Measurements from ENCODE around the gene PID1.

Gene PID1

DNA sequence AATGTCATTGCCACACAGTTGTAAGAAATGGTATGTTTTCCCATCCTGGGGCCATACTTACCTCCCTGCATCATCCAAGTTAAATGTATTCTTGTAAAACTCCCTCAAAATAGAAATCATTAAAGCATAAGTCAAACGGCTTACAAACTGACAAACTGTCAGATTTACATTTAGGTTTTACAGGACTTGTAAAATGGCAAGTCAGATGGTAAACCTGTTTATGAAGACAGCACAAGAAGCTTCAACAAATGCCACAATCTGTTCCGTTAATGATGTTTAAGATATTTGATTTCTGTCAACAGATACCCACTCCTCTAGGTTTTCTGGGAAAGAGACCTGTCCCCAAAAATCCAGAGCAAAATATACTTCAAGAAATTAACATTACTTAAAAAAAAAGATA, 197.2 kb downstream of the PID1 start:
- no peak for DNase-seq (ENCODE audit: extremely low read depth, low read depth)
- TF ChIP-seq, protein P1, sequence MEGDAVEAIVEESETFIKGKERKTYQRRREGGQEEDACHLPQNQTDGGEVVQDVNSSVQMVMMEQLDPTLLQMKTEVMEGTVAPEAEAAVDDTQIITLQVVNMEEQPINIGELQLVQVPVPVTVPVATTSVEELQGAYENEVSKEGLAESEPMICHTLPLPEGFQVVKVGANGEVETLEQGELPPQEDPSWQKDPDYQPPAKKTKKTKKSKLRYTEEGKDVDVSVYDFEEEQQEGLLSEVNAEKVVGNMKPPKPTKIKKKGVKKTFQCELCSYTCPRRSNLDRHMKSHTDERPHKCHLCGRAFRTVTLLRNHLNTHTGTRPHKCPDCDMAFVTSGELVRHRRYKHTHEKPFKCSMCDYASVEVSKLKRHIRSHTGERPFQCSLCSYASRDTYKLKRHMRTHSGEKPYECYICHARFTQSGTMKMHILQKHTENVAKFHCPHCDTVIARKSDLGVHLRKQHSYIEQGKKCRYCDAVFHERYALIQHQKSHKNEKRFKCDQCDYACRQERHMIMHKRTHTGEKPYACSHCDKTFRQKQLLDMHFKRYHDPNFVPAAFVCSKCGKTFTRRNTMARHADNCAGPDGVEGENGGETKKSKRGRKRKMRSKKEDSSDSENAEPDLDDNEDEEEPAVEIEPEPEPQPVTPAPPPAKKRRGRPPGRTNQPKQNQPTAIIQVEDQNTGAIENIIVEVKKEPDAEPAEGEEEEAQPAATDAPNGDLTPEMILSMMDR (IDR thresholded peaks at IDR 0.05; ENCODE audit: low read depth, low read length) = no peak

DNA sequence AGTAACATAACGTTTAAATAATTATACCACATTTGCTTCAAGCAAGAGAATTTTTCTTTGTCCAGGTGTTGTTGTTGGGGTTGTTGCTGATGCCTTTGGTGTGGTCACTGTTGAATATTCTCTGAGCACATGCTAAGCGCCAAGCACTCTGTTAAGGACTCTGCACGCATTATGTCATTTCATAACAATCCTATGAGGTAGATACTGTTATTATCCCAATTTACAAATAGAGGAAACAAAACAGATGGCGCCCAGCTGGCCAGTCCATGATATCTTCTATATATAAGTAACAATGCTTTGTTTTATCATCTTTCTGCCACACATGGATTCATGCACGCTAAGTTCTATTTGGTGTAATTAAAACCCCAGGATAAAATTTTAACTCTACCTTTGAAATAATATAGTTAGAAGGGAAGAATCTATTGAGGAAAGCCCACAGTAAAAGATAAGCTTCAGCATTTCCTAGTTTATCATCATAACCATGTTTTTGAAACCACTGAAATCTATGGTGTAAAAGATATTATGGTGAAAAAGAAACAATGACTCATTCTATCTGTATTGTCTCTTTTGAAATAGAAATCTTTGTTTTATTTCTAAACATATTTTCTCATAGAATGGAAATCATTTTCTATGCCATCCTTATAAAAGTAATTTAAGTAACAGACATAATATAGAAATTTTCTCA, 199.7 kb downstream of the PID1 start:
- TF ChIP-seq, protein P1 (IDR thresholded peaks at IDR 0.05; ENCODE audit: low read depth, low read length) = no peak
- no peak for DNase-seq (ENCODE audit: extremely low read depth, low read depth)

DNA sequence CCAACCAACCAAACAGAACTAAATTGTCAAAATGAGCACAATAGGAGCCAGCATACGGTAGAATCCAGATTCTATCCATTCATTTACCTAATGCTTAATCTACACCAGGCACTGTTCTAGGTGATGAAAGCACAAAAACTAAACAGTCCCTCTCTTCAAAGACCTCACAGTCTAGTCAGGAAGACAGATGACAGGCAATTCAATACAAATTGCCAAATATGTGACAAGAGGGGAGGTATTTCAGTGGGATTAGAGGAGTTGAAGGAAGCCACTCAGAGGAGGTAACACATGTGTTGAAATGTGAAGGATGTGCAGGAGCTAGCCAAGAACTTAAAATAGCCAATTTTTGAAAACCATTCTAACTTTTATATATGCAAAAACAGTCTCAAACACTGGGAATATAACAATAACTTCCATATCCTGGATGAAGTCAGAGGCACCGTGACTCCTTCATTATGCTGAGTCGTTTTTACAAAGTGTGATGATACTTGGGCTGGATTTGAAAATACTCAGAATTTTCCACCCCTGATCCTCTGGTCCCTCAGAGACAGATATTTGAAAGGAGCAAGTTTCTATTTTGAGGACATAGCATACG, 204.9 kb downstream of the PID1 start:
- TF ChIP-seq, protein P1 (IDR thresholded peaks at IDR 0.05; ENCODE audit: low read depth, low read length) = no peak
- no peak for DNase-seq (ENCODE audit: extremely low read depth, low read depth)

DNA sequence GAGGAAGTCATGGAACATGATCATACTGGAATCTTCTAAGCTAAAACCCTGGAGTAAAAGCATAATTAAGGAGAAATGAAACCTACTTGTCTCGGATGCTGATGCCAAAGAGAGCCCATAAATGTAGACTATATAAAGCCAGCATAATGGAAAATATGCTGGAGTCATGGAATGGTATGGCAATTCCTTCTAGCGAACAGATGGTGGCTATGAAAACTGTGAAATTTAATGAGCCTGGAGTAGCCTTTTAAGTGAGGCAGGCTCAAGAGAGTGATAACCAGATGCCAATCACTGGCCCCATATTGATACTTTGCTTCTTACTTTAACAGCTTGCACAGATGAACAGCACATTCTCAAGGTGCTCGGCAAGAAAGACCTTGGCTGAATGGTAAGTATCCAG, 206.3 kb downstream of the PID1 start:
- no peak for DNase-seq (ENCODE audit: extremely low read depth, low read depth)
- TF ChIP-seq, protein P1 (IDR thresholded peaks at IDR 0.05; ENCODE audit: low read depth, low read length) = no peak

DNA sequence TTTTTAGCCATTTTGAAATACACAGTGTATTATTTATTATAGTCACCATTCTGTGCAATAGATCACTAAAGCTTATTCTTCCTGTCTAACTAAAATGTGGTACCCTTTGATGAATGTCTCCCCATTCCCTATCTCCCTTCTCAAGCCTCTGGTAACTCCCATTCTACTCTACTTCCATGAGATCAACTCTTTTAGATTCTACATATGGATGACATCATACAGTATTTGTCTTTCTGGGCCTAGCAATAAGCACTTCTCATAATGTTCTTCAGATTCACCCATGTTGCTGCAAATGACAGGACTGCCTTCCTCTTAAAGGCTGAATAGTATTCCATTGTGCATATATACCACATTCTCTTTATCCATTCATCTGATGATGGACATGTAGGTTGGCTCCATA, 210.9 kb downstream of the PID1 start:
- no peak for DNase-seq (ENCODE audit: extremely low read depth, low read depth)
- TF ChIP-seq, protein P1 (IDR thresholded peaks at IDR 0.05; ENCODE audit: low read depth, low read length) = no peak

DNA sequence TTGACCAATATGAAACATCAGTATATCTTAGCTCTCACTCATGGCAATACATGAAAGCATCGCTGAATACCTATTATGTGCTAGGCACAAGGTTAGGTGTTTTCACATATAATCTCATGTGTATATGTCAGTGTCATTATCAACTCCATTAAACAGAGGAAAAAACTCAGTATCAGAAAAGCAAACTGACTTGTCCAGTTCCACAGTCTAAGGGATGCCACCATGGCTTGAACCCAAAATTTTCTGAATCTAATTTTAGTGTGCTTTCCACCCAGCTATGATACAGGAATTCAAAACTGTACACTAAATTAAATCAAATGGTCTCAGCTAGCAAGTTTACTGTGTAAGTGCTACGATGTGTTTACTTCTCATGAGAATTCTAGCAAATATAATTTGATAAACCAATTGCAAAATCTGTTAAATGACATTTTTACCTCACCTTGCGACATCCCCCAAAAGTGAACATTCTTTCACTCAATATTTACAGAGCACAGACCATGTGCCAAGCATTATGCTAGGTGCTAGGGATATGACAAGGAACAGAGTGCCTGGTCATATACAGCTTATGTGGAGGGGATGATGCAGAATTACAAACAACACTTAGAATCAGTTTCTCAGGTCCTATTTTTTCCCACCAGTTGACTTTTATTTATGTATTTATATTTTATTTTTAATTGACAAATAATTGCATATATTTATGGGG, 211.6 kb downstream of the PID1 start:
- TF ChIP-seq, protein P1 (IDR thresholded peaks at IDR 0.05; ENCODE audit: low read depth, low read length) = no peak
- no peak for DNase-seq (ENCODE audit: extremely low read depth, low read depth)

DNA sequence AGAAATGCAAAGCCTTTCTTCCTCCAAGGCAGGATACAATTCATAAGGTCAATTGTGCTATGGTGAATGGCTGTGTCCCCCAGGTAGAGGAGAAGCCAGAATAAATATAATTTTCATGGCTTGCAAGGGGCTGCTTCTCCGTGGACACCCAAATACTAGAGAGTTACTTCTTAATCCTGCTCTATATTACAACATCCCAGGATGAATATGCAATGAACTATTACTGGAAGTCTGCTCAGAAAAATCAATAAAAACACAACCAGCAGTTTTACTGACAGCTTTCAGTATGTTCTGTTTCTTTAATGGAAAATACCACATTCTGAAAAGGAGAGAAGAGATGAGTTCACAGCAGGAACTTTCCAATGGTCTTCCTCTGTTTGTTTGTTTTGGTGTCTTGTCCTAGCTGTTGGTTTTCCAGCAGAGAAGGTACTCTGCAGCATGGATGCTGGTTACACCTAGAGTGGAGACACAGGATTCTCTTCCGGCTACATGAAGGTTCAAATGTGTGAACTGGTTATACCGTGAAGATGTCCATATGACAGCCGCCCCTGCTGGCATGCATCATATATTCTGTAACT, 213.0 kb downstream of the PID1 start:
- TF ChIP-seq, protein P1 (IDR thresholded peaks at IDR 0.05; ENCODE audit: low read depth, low read length) = no peak
- no peak for DNase-seq (ENCODE audit: extremely low read depth, low read depth)
